B cell (primary cell): ENCODE results near the gene ADARB2. TPM values are rescaled to one million over a fixed set of nuclear protein-coding genes. Genes with fewer than 3 reads are reported as not detected.

Experiments
- ATAC-seq: fragments of 200-7000 bp; cut with Tn5 transposase; one replicate; pipeline ENCODE4 v1.10.0; 2021; ENCODE audit warnings: low read depth, mild to moderate bottlenecking, moderate number of reproducible peaks, moderate library complexity
- CTCF ChIA-PET: fragments of 350-600 bp; sonication (Branson Sonifier 250); formaldehyde crosslinking; loops from one replicate; lab custom pipeline; 2021; ENCODE audit warnings: antibody characterized with exemption, inconsistent platforms; lab: Charles Lee
- POLR2A ChIA-PET: fragments of 350-600 bp; sonication (Branson Sonifier 250); formaldehyde crosslinking; loops from one replicate; lab custom pipeline; 2021; ENCODE audit warnings: antibody characterized with exemption; lab: Charles Lee
- DNase-seq: peaks from one replicate; pipeline ENCODE4 v3.0.0; 2013
- H2AFZ ChIP-seq: 2 replicates; pipeline ENCODE4 v1.6.1; 2012; ENCODE audit warnings: mild to moderate bottlenecking, low read depth, low read length; ENCODE audit not compliant: insufficient read depth, poor library complexity, severe bottlenecking
- H3K27ac ChIP-seq, 2 donors: 1 replicate in 1 of 2; 2 replicates in 1 of 2; pipeline ENCODE4 v1.5.1; 2012 to 2013; ENCODE audit warnings: low read length in 2 of 2, mild to moderate bottlenecking in 2 of 2, moderate library complexity in 1 of 2
- H3K27me3 ChIP-seq, 4 experiments: fragments of 200-600 bp in 1 of 4; sonication (generic) in 1 of 4; replicated peaks in 1 of 4; 1 replicate in 2 of 4; 2 replicates in 2 of 4; pipeline versions ENCODE4 v1.6.1 to v1.7.0; 2013 to 2016; ENCODE audit warnings: low read length in 3 of 4, mild to moderate bottlenecking in 2 of 4, mixed read lengths in 1 of 4, moderate library complexity in 1 of 4; ENCODE audit not compliant: insufficient read depth in 4 of 4, control insufficient read depth in 3 of 4; ENCODE audit errors: control extremely low read depth in 1 of 4
- H3K36me3 ChIP-seq, 2 experiments: replicated peaks in 1 of 2; 1 replicate in 1 of 2; 2 replicates in 1 of 2; pipeline versions ENCODE4 v1.6.1 to v1.7.1; 2013; ENCODE audit warnings: low read length in 1 of 2; ENCODE audit not compliant: insufficient read depth in 2 of 2, control insufficient read depth in 1 of 2; ENCODE audit errors: control extremely low read depth in 1 of 2, extremely low read depth in 1 of 2
- H3K4me1 ChIP-seq, 2 donors: fragments of 200-600 bp in 1 of 2; sonication (generic) in 1 of 2; 1 replicate in 1 of 2; 2 replicates in 1 of 2; pipeline versions ENCODE4 v1.5.1 to v1.6.1; 2013 to 2017; ENCODE audit warnings: low read length in 2 of 2; ENCODE audit not compliant: control insufficient read depth in 2 of 2, insufficient read depth in 2 of 2
- H3K4me2 ChIP-seq: replicated peaks from 2 replicates; pipeline ENCODE3; 2012; ENCODE audit warnings: mild to moderate bottlenecking, low read depth, low read length; ENCODE audit not compliant: poor library complexity, severe bottlenecking
- H3K4me3 ChIP-seq, 5 experiments: fragments of 200-600 bp in 1 of 5; sonication (generic) in 1 of 5; 1 replicate in 3 of 5; 2 replicates in 2 of 5; pipeline versions ENCODE4 v1.5.1 to v1.7.0; 2011 to 2016; ENCODE audit warnings: low read length in 4 of 5, mild to moderate bottlenecking in 4 of 5, low read depth in 2 of 5, control low read depth in 1 of 5, moderate library complexity in 1 of 5; ENCODE audit not compliant: insufficient read depth in 1 of 5; ENCODE audit errors: control extremely low read depth in 1 of 5, extremely low read depth in 1 of 5
- H3K79me2 ChIP-seq: fragments of 200-600 bp; sonication (generic); one replicate; pipeline ENCODE4 v1.6.0; 2016; ENCODE audit warnings: low read length; ENCODE audit not compliant: control insufficient read depth, insufficient read depth
- H3K9ac ChIP-seq: fragments of 200-600 bp; sonication (generic); 2 replicates; pipeline ENCODE4 v1.6.1; 2017; ENCODE audit warnings: mild to moderate bottlenecking, low read length, moderate library complexity
- H3K9me3 ChIP-seq, 3 donors: one replicate each; pipeline versions ENCODE4 v1.6.1 to v1.7.1; 2013; ENCODE audit warnings: low read length in 2 of 3; ENCODE audit not compliant: control insufficient read depth in 2 of 3, insufficient read depth in 1 of 3; ENCODE audit errors: control extremely low read depth in 1 of 3
- H4K20me1 ChIP-seq: 2 replicates; pipeline ENCODE4 v1.6.0; 2012; ENCODE audit warnings: mild to moderate bottlenecking, low read length; ENCODE audit not compliant: insufficient read depth, control insufficient read depth, poor library complexity, severe bottlenecking
- H3K27ac Mint-ChIP-seq: one replicate; pipeline ENCODE4 v1.8.0; 2021; ENCODE audit warnings: mixed read lengths
- H3K27me3 Mint-ChIP-seq: one replicate; pipeline ENCODE4 v1.8.0; 2021; ENCODE audit warnings: mixed read lengths
- H3K4me1 Mint-ChIP-seq: one replicate; pipeline ENCODE4 v1.8.0; 2021; ENCODE audit warnings: mixed read lengths
- H3K4me3 Mint-ChIP-seq: one replicate; pipeline ENCODE4 v1.8.0; 2021; ENCODE audit warnings: mixed read lengths
- H3K9me3 Mint-ChIP-seq: one replicate; pipeline ENCODE4 v1.8.0; 2022; ENCODE audit warnings: mixed read lengths; ENCODE audit not compliant: insufficient read depth
- EZH2 ChIP-seq: IDR thresholded peaks from 2 replicates; pipeline ENCODE4 v1.6.1; 2012; ENCODE audit warnings: borderline replicate concordance, low read depth, mild to moderate bottlenecking, moderate library complexity, low read length; ENCODE audit not compliant: insufficient read depth, poor library complexity, severe bottlenecking
- WGBS: methylation state at CpG from one replicate; pipeline ENCODE4 v1.1.5; 2013; ENCODE audit warnings: missing lambda C conversion rate; ENCODE audit not compliant: insufficient coverage; 5-methylcytosine and 5-hydroxymethylcytosine counted together
- intact Hi-C: fragments of 100-400 bp; cut with micrococcal nuclease; formaldehyde crosslinking; loops from one replicate; pipeline ENCODE4 v1.10.0; 2022
- polyA plus RNA-seq: library from polyadenylated mRNA; depleted of rRNA; stranded (reverse); fragments of >200 nt; gene quantifications from 2 replicates; pipeline ENCODE4 v1.2.3, GENCODE V29; 2012
- total RNA-seq, 2 donors: library from RNA; stranded (reverse); fragments of 120-200 nt in 1 of 2; gene quantifications; 1 replicate in 1 of 2; 2 replicates in 1 of 2; pipeline versions ENCODE4 v1.2.3 to v1.2.4, GENCODE V29; 2013 to 2022
- TF ChIP-seq, protein P1 (sequence below): fragments of 200-600 bp; IDR thresholded peaks from one replicate; pipeline ENCODE4 v1.8.0; 2022; ENCODE audit warnings: antibody characterized with exemption, mild to moderate bottlenecking

Gene ADARB2
- total and polyA plus RNA-seq, 2 donors (not counting 1 experiment from before 2014, with no cell fraction given) = 0.13 to 0.96 TPM

- CTCF ChIA-PET = no interaction called here
- no peak overlapping the region for H2AFZ ChIP-seq
- POLR2A ChIA-PET = no interaction called here
- Mint-ChIP-seq H3K4me3 (no peak overlapping the region), H3K27ac (no peak overlapping the region), H3K4me1 (peaks cover 17% of the 10 kb centered on the region), H3K9me3 (no peaks in the 10 kb centered on the region), H3K27me3 (peaks cover 20% of the 10 kb centered on the region)
- H3K4me3 ChIP-seq = no peak overlapping the region
- no peaks in the 10 kb centered on the region for H4K20me1 ChIP-seq
- WGBS = 89% methylated on average over 18 of the region's 21 CpGs
- H3K9me3 ChIP-seq = peaks cover 0 to 16% (median 0%) of the 10 kb centered on the region in 3 donors
- DNase-seq = no peak
- H3K79me2 ChIP-seq = no peaks in the 10 kb centered on the region
- TF ChIP-seq EZH2 = no peak
- TF ChIP-seq, protein P1, sequence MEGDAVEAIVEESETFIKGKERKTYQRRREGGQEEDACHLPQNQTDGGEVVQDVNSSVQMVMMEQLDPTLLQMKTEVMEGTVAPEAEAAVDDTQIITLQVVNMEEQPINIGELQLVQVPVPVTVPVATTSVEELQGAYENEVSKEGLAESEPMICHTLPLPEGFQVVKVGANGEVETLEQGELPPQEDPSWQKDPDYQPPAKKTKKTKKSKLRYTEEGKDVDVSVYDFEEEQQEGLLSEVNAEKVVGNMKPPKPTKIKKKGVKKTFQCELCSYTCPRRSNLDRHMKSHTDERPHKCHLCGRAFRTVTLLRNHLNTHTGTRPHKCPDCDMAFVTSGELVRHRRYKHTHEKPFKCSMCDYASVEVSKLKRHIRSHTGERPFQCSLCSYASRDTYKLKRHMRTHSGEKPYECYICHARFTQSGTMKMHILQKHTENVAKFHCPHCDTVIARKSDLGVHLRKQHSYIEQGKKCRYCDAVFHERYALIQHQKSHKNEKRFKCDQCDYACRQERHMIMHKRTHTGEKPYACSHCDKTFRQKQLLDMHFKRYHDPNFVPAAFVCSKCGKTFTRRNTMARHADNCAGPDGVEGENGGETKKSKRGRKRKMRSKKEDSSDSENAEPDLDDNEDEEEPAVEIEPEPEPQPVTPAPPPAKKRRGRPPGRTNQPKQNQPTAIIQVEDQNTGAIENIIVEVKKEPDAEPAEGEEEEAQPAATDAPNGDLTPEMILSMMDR = no peak
- no peak overlapping the region for H3K9ac ChIP-seq
- no peak overlapping the region for H3K27ac ChIP-seq
- H3K36me3 ChIP-seq = no peaks in the 10 kb centered on the region
- ATAC-seq = no peak
- H3K4me1 ChIP-seq = peaks cover 13% of the 10 kb centered on the region in 2 donors
- H3K27me3 ChIP-seq = peaks cover 0 to 4% (median under 1%) of the 10 kb centered on the region in 4 experiments
- intact Hi-C loops = no loop called here
- H3K4me2 ChIP-seq = no peak overlapping the region
Observed at GRCh38 chr10:1673568-1674345, 63.6 kb downstream of the ADARB2 start.
